DMS114 treated with DMSO at 0.1 percent for 48 hours (cell line): Measurements from ENCODE around the gene MOK.

Experiments
- DNase-seq: peaks from one replicate; lab custom pipeline; 2025; ENCODE audit not compliant: unreplicated experiment; lab: John Stamatoyannopoulos, UW

The MOK gene

GRCh38 chr14:102208741-102209140 is 96.2 kb downstream of the MOK start:
- no peak for DNase-seq

DNA sequence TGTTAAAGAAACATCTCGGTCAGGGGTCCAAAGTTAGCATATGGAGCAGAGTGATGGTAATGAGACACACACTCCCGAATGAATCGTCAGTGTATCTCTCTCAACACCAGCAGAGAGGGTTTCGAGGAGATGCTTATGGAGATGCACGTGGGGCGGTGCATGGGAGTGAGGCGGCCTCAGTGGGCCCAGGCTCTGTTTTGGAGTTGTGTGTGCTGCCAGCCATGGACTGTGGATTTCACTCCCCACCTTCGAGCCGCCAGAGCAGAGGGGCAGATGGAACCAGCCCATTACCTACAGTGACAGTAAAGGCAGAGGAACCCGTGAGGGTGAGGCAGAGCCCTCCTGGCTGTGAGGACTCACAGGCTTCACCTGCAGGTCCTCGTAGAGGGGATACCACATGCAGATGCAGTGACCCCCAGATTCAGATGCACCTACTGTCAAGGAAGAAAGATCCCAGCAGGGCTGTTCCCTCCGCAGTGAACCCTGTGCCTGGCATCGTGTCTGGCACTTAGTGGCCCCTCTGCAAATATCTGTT is 97.1 kb downstream of the MOK start:
- no peak for DNase-seq

GRCh38 chr14:102206918-102207317 is 98.0 kb downstream of the MOK start:
- no peak for DNase-seq

DNA sequence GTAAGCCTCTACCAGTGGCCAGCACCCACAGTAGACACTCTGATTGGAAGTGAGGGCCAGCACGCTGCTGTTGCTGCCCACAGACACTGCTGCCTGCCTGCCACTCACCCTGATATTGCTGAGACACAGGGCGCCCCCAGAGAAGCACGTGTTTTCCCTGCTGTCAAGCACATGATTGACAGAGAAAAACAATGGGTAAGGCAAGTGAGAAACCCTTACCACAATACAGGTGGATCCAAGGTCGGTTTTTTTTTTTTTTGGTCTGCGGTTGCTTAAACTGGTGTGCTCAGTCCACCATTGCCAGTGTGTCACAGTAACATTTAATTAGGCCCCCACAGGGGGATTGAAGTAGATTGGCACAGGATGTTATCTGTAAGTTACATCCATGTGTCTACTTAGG is 99.4 kb downstream of the MOK start:
- no peak for DNase-seq

GRCh38 chr14:102203382-102203781 is 101.6 kb downstream of the MOK start:
- no peak for DNase-seq

GRCh38 chr14:102202944-102203343 is 102.0 kb downstream of the MOK start:
- DNase-seq = no peak

DNA sequence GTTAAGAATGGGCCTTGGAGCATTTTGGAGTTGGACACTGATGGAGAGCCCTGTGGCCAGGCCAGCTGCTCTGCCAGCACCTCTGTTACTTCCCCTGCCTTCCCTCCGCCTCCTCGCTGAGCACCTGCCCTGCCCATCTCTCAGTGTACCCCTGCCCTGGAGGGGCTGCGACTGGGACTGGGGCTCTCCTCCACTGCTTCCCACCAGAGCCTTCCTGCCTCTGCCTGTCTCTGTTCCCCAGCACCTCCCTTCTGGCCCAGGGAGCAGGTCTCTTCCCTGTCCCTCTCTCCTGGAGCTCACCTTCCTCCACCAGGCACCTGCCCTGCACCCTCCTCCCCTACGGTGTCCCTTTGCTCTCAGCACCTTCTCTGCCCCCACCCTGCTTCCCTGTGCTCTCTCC is 103.2 kb downstream of the MOK start:
- DNase-seq = no peak

DNA sequence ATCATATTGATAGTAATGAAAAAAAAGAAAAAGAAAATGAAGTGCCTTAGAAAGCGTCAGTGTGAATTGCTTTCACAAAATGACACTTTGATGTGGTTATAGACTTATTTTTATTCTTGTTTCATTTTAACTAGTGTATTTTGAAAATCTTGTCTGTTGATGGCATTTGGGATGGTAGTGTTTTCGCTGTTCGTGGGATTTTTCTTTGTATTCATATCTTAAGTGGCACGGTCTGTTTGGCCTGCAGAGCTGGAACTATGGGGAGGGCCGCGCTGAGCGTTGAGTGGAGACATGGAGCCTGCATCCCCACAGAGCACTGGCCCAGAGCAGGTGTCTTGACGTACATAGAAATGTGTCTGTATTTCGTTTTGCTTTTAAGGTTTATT is 103.6 kb downstream of the MOK start:
- no peak for DNase-seq

DNA sequence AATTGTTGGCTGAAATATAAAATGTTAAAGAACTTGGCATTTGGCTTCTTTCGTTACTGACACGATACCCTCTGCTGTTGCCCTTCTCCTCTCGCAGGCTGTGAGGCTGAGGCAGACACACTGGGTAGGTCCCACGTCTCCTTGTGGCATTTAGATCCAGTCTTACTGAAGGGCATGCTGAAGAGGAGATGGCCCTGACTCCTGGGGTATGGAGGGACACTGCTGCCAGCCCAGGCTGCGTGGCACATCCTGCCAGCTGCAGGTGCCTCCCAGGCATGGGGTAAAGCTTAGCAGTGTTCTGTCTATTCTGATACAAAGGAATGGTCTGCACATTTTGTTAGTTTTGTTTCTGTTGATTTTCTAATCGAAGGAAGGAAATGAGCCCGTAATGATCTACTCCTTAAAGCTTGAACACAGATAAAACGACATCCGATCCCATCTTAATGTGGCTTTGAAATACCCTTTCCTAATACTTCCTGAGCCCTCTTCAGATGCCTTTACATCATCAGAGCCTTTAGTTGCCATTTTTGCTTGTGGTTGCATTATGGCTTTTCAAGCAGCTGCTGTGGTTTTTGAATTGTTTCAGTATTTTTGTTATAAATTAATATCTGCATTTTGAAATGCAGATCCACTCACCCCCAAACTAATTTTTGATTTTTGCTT is 104.1 kb downstream of the MOK start:
- DNase-seq = no peak

DNA sequence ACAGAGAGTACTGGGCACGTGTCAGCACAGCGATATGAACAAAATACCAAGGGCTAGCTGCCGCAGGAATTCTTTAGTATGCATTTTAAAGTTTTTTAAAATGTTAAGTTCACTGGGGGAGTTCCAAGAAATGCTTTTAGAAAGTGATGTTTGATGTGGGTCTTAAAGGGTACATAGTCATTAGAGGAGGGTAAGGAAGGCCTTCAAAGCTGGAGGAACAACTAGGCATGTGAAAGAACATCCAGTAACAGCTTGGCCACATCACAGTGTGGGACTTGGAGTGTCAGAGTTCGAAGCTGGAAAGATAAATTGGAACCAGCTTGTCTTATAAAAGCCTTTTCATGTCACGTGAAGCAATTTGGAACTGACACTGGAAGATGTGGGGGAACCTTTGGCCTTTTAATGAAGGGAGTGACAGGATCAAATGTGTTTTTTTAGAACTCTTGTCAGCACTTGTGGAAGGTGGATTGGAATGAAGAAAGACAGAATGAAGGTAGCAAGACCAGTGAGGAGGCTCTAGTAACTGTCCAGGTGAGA is 107.6 kb downstream of the MOK start:
- DNase-seq = no peak

- DNase-seq = no peak
These were observed 108.1 kb downstream of the MOK start for GRCh38 chr14:102196902-102197230.

DNA sequence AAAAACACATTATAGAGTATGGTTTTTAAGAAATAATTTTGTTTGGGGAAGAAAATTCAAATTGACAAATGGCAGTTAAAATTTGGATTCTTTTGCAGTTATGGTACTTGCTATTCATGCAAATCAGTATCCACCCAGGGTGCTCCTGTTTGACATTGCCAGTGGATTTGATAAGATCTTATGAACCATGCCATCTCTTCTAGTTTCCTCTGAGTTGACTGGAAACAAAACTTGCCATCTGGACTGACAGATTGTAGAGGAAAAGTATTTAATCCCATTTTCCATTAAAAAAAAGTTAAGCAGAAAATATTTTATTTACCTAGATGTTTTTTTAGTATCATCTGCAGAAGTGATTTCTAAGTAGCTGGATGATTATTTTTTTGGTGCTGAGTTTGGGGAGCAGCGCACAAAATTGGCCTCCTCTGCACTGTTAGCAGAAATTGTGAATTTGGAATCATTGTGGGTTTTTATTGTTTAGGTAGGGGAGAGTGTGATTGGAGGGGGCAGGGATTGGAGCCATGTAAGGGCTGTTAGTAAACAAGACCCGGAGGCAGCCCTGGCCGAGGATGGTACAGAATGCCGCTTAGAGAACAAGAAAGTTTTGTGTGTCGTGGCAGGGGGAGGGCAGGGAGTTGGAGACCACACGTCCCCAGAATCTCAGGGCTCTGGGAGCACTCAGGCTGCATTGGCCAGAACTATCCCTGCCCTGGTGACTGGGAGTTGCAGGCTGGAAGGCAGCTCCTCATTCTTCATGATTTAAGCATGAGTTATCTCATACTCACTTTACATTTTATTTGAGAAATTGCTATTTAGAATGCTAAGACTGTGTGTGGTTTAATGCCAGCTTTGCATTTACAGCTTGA is 108.7 kb downstream of the MOK start:
- no peak for DNase-seq

GRCh38 chr14:102195446-102195845 is 109.5 kb downstream of the MOK start:
- no peak for DNase-seq

- no peak for DNase-seq
These were observed 110.1 kb downstream of the MOK start for GRCh38 chr14:102194856-102195255.

GRCh38 chr14:102192840-102193502 is 112.0 kb downstream of the MOK start:
- no peak for DNase-seq

- no peak for DNase-seq
These were observed 115.1 kb downstream of the MOK start for GRCh38 chr14:102189874-102190273.

DNA sequence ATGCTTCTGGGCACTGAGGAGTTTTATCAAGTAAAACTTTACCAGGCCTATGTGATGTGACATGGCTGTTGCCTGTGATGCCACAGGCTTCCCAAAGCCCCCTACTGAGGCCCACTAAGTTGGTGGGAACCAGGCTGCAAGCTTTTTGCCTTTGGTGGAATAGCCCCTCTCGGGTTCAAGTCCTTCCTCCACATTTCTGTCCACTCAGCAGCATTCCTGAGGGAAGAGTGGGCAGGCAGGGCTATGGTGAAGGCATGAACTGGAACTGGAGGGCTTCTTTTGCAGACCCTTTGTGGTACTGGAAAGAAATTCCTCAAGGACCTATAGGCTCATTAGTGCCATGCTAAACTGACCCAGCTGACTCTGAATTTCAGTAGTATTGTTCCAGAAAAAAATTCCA is 116.8 kb downstream of the MOK start:
- no peak for DNase-seq

DNA sequence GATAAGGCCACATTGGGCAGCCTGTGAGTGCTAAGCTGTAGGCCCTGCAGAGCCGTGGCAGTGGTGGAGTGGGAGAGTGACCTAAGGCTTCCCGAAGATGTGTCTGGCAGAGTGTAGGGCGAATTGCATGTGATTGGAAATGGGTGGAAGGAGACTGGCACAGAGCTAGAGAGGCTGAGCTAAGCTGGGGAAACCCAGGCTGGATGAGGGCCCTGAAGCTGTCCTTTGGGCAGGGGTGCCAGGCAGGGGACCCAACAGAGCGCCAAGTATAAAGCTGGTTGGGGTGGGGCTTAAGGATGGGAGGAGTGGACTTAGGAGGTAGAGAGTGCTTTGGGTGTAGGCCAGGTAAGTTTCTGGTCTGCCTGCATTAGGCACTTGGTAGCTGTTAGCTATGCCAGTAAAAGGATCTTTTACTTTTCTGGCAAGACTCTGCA is 117.4 kb downstream of the MOK start:
- DNase-seq = no peak

DNA sequence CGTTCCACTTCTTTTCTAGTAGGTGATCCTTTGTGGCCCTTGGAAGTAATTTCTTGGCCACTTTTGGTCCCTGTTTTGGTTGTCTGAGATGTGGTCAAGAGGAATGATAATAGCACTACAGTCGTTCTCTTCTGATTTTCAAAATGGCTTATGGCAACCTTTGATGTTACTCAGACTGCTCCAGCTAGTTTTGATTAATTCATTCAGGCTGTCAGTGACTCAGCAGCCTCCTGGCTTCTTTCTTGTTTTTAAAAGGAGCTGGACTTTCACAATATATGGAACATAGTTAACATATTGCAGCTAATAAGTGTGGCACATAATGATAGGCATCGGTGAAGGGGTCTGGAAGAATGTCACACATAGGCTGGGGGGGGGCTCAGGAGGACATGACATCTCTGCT is 117.9 kb downstream of the MOK start:
- no peak for DNase-seq

GRCh38 chr14:102185360-102185759 is 119.6 kb downstream of the MOK start:
- no peak for DNase-seq

GRCh38 chr14:102184316-102185035 is 120.5 kb downstream of the MOK start:
- DNase-seq = no peak
